Mammary epithelial cell (primary cell): Measurements from ENCODE around the gene B4GALT2.

ENCODE experiments used
- EZH2 ChIP-seq: IDR thresholded peaks from 2 replicates; pipeline ENCODE4 v1.6.1; 2012; ENCODE audit warnings: low read length, inconsistent platforms, borderline replicate concordance
- TF ChIP-seq, protein P1 (sequence below), 2 donors: IDR thresholded peaks in 1 of 2; conservative IDR thresholded peaks in 1 of 2; 2 replicates each; pipeline ENCODE4 v1.5.1; 2011 to 2012; ENCODE audit warnings: inconsistent platforms in 2 of 2, low read length in 2 of 2, mild to moderate bottlenecking in 2 of 2, control low read depth in 1 of 2, low read depth in 1 of 2; ENCODE audit not compliant: insufficient read depth in 1 of 2; ENCODE audit errors: extremely low read depth in 1 of 2

DNA sequence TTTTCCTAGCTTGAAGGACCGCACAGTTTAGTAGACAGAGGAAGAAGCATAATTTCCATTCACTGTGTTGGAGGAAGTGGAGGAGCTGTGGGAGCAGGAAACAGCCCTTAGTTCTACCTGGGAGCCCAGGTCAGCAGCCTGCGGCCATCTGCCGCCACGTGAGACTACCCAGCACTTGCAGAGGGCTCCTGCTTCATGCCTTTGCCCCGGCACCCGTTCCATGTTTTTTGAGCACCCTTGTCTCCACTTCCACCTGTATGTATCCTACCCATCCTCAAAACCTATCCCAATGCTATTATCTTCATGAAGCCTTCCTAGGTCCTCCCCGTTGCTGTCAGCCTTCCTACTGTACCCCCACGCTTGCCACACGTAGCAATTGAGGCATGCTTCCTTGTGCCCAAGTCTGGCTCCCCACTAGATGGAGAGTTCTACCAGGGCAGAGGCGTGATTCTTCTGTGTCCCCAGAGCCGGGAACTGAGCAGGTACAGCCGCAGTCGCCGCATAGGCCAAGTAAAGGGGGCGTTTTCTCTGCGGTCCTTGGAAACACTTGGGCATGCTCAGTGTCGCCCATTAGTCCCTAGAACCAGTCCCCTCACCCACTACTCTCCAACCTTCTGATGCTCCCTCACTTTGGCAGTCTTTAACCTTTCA is 50.4 kb downstream of the B4GALT2 start:
- TF ChIP-seq, protein P1, sequence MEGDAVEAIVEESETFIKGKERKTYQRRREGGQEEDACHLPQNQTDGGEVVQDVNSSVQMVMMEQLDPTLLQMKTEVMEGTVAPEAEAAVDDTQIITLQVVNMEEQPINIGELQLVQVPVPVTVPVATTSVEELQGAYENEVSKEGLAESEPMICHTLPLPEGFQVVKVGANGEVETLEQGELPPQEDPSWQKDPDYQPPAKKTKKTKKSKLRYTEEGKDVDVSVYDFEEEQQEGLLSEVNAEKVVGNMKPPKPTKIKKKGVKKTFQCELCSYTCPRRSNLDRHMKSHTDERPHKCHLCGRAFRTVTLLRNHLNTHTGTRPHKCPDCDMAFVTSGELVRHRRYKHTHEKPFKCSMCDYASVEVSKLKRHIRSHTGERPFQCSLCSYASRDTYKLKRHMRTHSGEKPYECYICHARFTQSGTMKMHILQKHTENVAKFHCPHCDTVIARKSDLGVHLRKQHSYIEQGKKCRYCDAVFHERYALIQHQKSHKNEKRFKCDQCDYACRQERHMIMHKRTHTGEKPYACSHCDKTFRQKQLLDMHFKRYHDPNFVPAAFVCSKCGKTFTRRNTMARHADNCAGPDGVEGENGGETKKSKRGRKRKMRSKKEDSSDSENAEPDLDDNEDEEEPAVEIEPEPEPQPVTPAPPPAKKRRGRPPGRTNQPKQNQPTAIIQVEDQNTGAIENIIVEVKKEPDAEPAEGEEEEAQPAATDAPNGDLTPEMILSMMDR (conservative IDR thresholded peaks at IDR 0.05 in 1 of 2, IDR thresholded peaks at IDR 0.05 in 1 of 2; ENCODE audit: extremely low read depth in 1 of 2, insufficient read depth in 1 of 2, low read depth in 1 of 2, low read length in 2 of 2): no peak
- no peak for TF ChIP-seq EZH2
